ENCODE results near the gene ADCY4. TPM values are rescaled to one million over a fixed set of nuclear protein-coding genes. Genes with fewer than 3 reads are reported as not detected.

The ADCY4 gene
- total and polyA plus RNA-seq, 10 of the 15 experiments (the other 5 are each of a cell fraction or from before 2014, with no cell fraction given), result 0.05 to 0.87 (median 0.21) TPM; not detected in 1

GRCh38 chr14:24307575-24308341, 27.1 kb downstream of the ADCY4 start, which contains the start of gene CIDEB:
Gene CIDEB (minus strand): TSS chr14:24307977. CDS start chr14:24307858, 119 bp downstream.
- H3K9me3 ChIP-seq (replicated peaks; ENCODE audit: control insufficient read depth, insufficient read depth, low read length), result no peaks in the 10 kb centered on the region
- SMC1A ChIA-PET (ENCODE audit: uncharacterized antibody, unreplicated experiment), result interaction anchor here (0.7 to 4.9 kb wide), 19 partner anchors 10 to 293 kb away, joined by 3 to 36 read pairs (median 5); partner anchors contain the start of genes IPO4, IRF9, MDP1 and TINF2
- no peak within 1 kb of the TSS for H3K4me2 ChIP-seq (ENCODE audit: control insufficient read depth, insufficient read depth)
- peaks cover 25% of the 10 kb centered on the region for H3K4me1 ChIP-seq (ENCODE audit: control insufficient read depth, insufficient read depth, low read length)
- no peak for DNase-seq (ENCODE audit: low read depth, low spot score)
- 53% methylated on average over 6 of the region's 6 CpGs for WGBS (ENCODE audit: insufficient coverage, insufficient replicate concordance, low lambda C conversion rate, missing lambda C conversion rate)
- no peak within 1 kb of the TSS for H2AFZ ChIP-seq (ENCODE audit: control insufficient read depth, low read depth, low read length)
- no peak within 1 kb of the TSS for H3K4me3 ChIP-seq
- RAD21 ChIA-PET (ENCODE audit: unreplicated experiment), result interaction anchor here (0.7 to 4.0 kb wide), 28 partner anchors 8 to 718 kb away, joined by 3 to 52 read pairs (median 5); partner anchors contain the start of genes CHMP4A, DHRS1, IPO4 and IRF9
- intact Hi-C loops (cut with micrococcal nuclease; ENCODE audit: unreplicated experiment) (no loop called here), in situ Hi-C loops (cut with MboI) (no loop called here)
- no TSS peak for BruUV-seq (replicated peaks)
- ATAC-seq, result peak; percentile 57
- H3K27ac ChIP-seq (ENCODE audit: control insufficient read depth, insufficient read depth), result peak within 1 kb of the TSS; percentile 64
- no peaks in the 10 kb centered on the region for H4K20me1 ChIP-seq (ENCODE audit: control insufficient read depth, insufficient read depth)
- H3K9ac ChIP-seq (ENCODE audit: control insufficient read depth, insufficient read depth, low read length), result no peak within 1 kb of the TSS
- peak; percentile 94 for FAIRE-seq
- CTCF ChIA-PET, result interaction anchor here (0.6 to 7.9 kb wide), 63 partner anchors 10 to 1301 kb away, joined by 3 to 149 read pairs (median 4); partner anchors contain the start of genes ADCY4, CHMP4A, DHRS1 and IPO4
- peaks cover 14 to 25% of the 10 kb centered on the region in 2 experiments for H3K36me3 ChIP-seq (ENCODE audit: control insufficient read depth in 2 of 2, insufficient read depth in 2 of 2, low read length in 1 of 2)
- POLR2A ChIA-PET, result interaction anchor here (0.6 to 3.3 kb wide), 12 partner anchors 9 to 193 kb away, joined by 3 to 26 read pairs (median 4); partner anchors contain the start of genes CHMP4A, DCAF11, DHRS1 and IPO4
- no peaks in the 10 kb centered on the region for H3K79me2 ChIP-seq (ENCODE audit: control insufficient read depth, insufficient read depth, low read length)
- H3K27me3 ChIP-seq (replicated peaks in 1 of 2; ENCODE audit: control insufficient read depth in 2 of 2, insufficient read depth in 2 of 2, low read length in 1 of 2), result no peaks in the 10 kb centered on the region
- TF ChIP-seq CEBPB (IDR thresholded peaks at IDR 0.05; ENCODE audit: borderline replicate concordance in 1 of 2, low read depth in 2 of 2, low read length in 2 of 2) (no peak), POLR2A (IDR thresholded peaks at IDR 0.05; ENCODE audit: low read depth, low read length) (0 out of 2 replicates have a peak, but pooled peaks have one; percentile 34), CBX3 (IDR thresholded peaks at IDR 0.05; ENCODE audit: borderline replicate concordance, low read depth) (no peak), ZBED1 (IDR thresholded peaks at IDR 0.05; ENCODE audit: borderline replicate concordance) (no peak), TAF1 (IDR thresholded peaks at IDR 0.05; ENCODE audit: borderline replicate concordance, low read depth, low read length) (no peak), RFX5 (IDR thresholded peaks at IDR 0.05; ENCODE audit: low read depth, low read length) (no peak), KAT2A (conservative IDR thresholded peaks at IDR 0.05; ENCODE audit: control insufficient read depth, low read depth, low read length) (no peak), FOS (IDR thresholded peaks at IDR 0.05; ENCODE audit: borderline replicate concordance, extremely low read depth, insufficient read length) (no peak), SUZ12 (IDR thresholded peaks at IDR 0.05; ENCODE audit: unreplicated experiment) (no peak), CEBPZ (IDR thresholded peaks at IDR 0.05; ENCODE audit: low read depth, low read length) (no peak), ZNF207 (IDR thresholded peaks at IDR 0.05; ENCODE audit: borderline replicate concordance) (no peak; the same call in 1 of the 2 replicates), IRF3 (IDR thresholded peaks at IDR 0.05) (no peak), NR2F1 (conservative IDR thresholded peaks at IDR 0.05) (no peak), NR2C2 (IDR thresholded peaks at IDR 0.05; ENCODE audit: borderline replicate concordance, control insufficient read depth, insufficient read length, low read depth) (no peak), MYB (IDR thresholded peaks at IDR 0.05; ENCODE audit: borderline replicate concordance, low read depth, low read length) (no peak), YY1 (IDR thresholded peaks at IDR 0.05; ENCODE audit: low read depth, low read length) (peak; percentile 54; the same call in 1 of the 2 replicates), MXI1 (IDR thresholded peaks at IDR 0.05; ENCODE audit: low read depth, low read length) (no peak), SPI1 (IDR thresholded peaks at IDR 0.05; ENCODE audit: borderline replicate concordance, insufficient read depth, low read depth, low read length) (peak; percentile 81; the same call in 1 of the 2 replicates)
